Large intestine (tissue), 3 donors: Measurements from ENCODE around the gene SUGP1. TPM values are rescaled to one million over a fixed set of nuclear protein-coding genes. Genes with fewer than 3 reads are reported as not detected.

Experiments used
- DNase-seq, 2 donors: peaks; one replicate each; pipeline versions ENCODE4 v3.0.0 to v3.0.0-alpha.2; 2013
- H3K27ac ChIP-seq: one replicate; pipeline ENCODE4 v1.5.1; 2013; ENCODE audit warnings: low read length
- H3K27me3 ChIP-seq: 2 replicates; pipeline ENCODE4 v1.6.1; 2013; ENCODE audit warnings: low read length; ENCODE audit not compliant: control insufficient read depth, insufficient read depth
- H3K36me3 ChIP-seq: 2 replicates; pipeline ENCODE4 v1.6.1; 2013; ENCODE audit warnings: low read length; ENCODE audit not compliant: control insufficient read depth, insufficient read depth
- H3K4me1 ChIP-seq: one replicate; pipeline ENCODE4 v1.6.1; 2013; ENCODE audit warnings: low read length; ENCODE audit not compliant: control insufficient read depth, insufficient read depth
- H3K4me3 ChIP-seq: one replicate; pipeline ENCODE4 v1.5.1; 2013; ENCODE audit warnings: low read length
- H3K9me3 ChIP-seq: one replicate; pipeline ENCODE4 v1.6.1; 2013; ENCODE audit warnings: mild to moderate bottlenecking, low read depth, low read length, moderate library complexity; ENCODE audit not compliant: control insufficient read depth
- WGBS: methylation state at CpG from one replicate; pipeline ENCODE4 v1.1.5; 2013; ENCODE audit warnings: low lambda C conversion rate; ENCODE audit not compliant: insufficient coverage; 5-methylcytosine and 5-hydroxymethylcytosine counted together
- polyA plus RNA-seq: library from polyadenylated mRNA; unstranded; fragments of 120-200 nt; gene quantifications from one replicate; pipeline ENCODE4 v1.2.1, GENCODE V29; 2013

SUGP1 gene
- polyA plus RNA-seq, 1 donor = 38.3 TPM

- peaks cover 87% of the 10 kb centered on the region for H3K36me3 ChIP-seq
- no CpG with 5 or more reads among the region's 28 CpGs for WGBS
Measured at GRCh38 chr19:19342086-19343015, 22.0 kb upstream of the SUGP1 start.

GRCh38 chr19:19341026-19341425, 20.7 kb upstream of the SUGP1 start:
- no peak for DNase-seq
- Histone ChIP-seq H3K4me1 (no peaks in the 10 kb centered on the region), H3K36me3 (peaks cover 87% of the 10 kb centered on the region), H3K9me3 (no peaks in the 10 kb centered on the region), H3K4me3 (no peak overlapping the region), H3K27ac (no peak overlapping the region), H3K27me3 (no peaks in the 10 kb centered on the region)
- no CpG with 5 or more reads among the region's 11 CpGs for WGBS

More at GRCh38 chr19:19342086-19343015, 22.0 kb upstream of the SUGP1 start:
- DNase-seq = peak; percentile 56 to 66
- H3K4me3 ChIP-seq = no peak overlapping the region
- H3K9me3 ChIP-seq = no peaks in the 10 kb centered on the region
- H3K27me3 ChIP-seq = no peaks in the 10 kb centered on the region
- no peak overlapping the region for H3K27ac ChIP-seq
- no peaks in the 10 kb centered on the region for H3K4me1 ChIP-seq

- Histone ChIP-seq H3K27me3 (no peaks in the 10 kb centered on the region), H3K4me3 (no peak overlapping the region), H3K36me3 (peaks cover 85% of the 10 kb centered on the region), H3K4me1 (no peaks in the 10 kb centered on the region), H3K27ac (no peak overlapping the region), H3K9me3 (no peaks in the 10 kb centered on the region)
- DNase-seq = no peak
- no CpG with 5 or more reads among the region's 7 CpGs for WGBS
Measured at GRCh38 chr19:19338082-19338481, 17.8 kb upstream of the SUGP1 start.

GRCh38 chr19:19337120-19337519, 16.8 kb upstream of the SUGP1 start:
- Histone ChIP-seq H3K27me3 (no peaks in the 10 kb centered on the region), H3K4me3 (no peak overlapping the region), H3K27ac (no peak overlapping the region), H3K9me3 (no peaks in the 10 kb centered on the region), H3K36me3 (peaks cover 81% of the 10 kb centered on the region), H3K4me1 (no peaks in the 10 kb centered on the region)
- DNase-seq = no peak
- 98% methylated on average over 5 of the region's 17 CpGs for WGBS

- Histone ChIP-seq H3K4me1 (no peaks in the 10 kb centered on the region), H3K4me3 (no peak overlapping the region), H3K27ac (no peak overlapping the region), H3K27me3 (no peaks in the 10 kb centered on the region), H3K9me3 (no peaks in the 10 kb centered on the region), H3K36me3 (peaks cover 76% of the 10 kb centered on the region)
- no CpG with 5 or more reads among the region's 3 CpGs for WGBS
- no peak for DNase-seq
Measured at GRCh38 chr19:19336597-19336996, 16.3 kb upstream of the SUGP1 start.

- no CpG with 5 or more reads among the region's 16 CpGs for WGBS
- Histone ChIP-seq H3K36me3 (peaks cover 70% of the 10 kb centered on the region), H3K4me3 (no peak overlapping the region), H3K9me3 (no peaks in the 10 kb centered on the region), H3K27ac (no peak overlapping the region), H3K27me3 (no peaks in the 10 kb centered on the region), H3K4me1 (no peaks in the 10 kb centered on the region)
- DNase-seq = peak in 1 of 2 donors; percentile 23
Measured at GRCh38 chr19:19335408-19336158, 15.3 kb upstream of the SUGP1 start.

GRCh38 chr19:19334989-19335344, 14.7 kb upstream of the SUGP1 start:
- no CpG with 5 or more reads among the region's 3 CpGs for WGBS
- Histone ChIP-seq H3K27me3 (no peaks in the 10 kb centered on the region), H3K4me3 (no peak overlapping the region), H3K27ac (no peak overlapping the region), H3K9me3 (no peaks in the 10 kb centered on the region), H3K36me3 (peaks cover 72% of the 10 kb centered on the region), H3K4me1 (no peaks in the 10 kb centered on the region)
- no peak for DNase-seq

- Histone ChIP-seq H3K9me3 (no peaks in the 10 kb centered on the region), H3K27ac (no peak overlapping the region)
- WGBS = 90% methylated on average over 2 of the region's 22 CpGs
Measured at GRCh38 chr19:19334063-19334988, 14.0 kb upstream of the SUGP1 start.

GRCh38 chr19:19329126-19329525, 8.8 kb upstream of the SUGP1 start:
- Histone ChIP-seq H3K4me1 (no peaks in the 10 kb centered on the region), H3K9me3 (no peaks in the 10 kb centered on the region), H3K27ac (no peak overlapping the region), H3K4me3 (no peak overlapping the region), H3K27me3 (no peaks in the 10 kb centered on the region), H3K36me3 (peaks cover 58% of the 10 kb centered on the region)
- DNase-seq = no peak
- 60% methylated on average over 3 of the region's 6 CpGs for WGBS

More at GRCh38 chr19:19334063-19334988, 14.0 kb upstream of the SUGP1 start:
- Histone ChIP-seq H3K4me3 (no peak overlapping the region), H3K27me3 (no peaks in the 10 kb centered on the region), H3K36me3 (peaks cover 74% of the 10 kb centered on the region), H3K4me1 (no peaks in the 10 kb centered on the region)
- no peak for DNase-seq

GRCh38 chr19:19327672-19328071, 7.4 kb upstream of the SUGP1 start:
- peaks cover 52% of the 10 kb centered on the region for H3K36me3 ChIP-seq
- H3K4me3 ChIP-seq = no peak overlapping the region
- H3K4me1 ChIP-seq = no peaks in the 10 kb centered on the region
- no peak for DNase-seq
- no peaks in the 10 kb centered on the region for H3K27me3 ChIP-seq
- WGBS = no CpG with 5 or more reads among the region's 8 CpGs
- no peak overlapping the region for H3K27ac ChIP-seq
- H3K9me3 ChIP-seq = no peaks in the 10 kb centered on the region
